ENCODE data around the gene DPP3.
"Not testable (repeated sequence)": the region's sequence is repeated elsewhere in the genome, so short reads cannot be mapped to it uniquely, and the experiment has no call there.

Gene DPP3

GRCh38 chr11:66457826-66458225, 22.4 kb upstream of the DPP3 start:
- no peak for DNase-seq (ENCODE audit: low spot score)
- H3K27me3 ChIP-seq (ENCODE audit: insufficient read depth, poor library complexity, severe bottlenecking) = no peaks in the 10 kb centered on the region
- peaks cover 14% of the 10 kb centered on the region for H3K4me1 ChIP-seq (ENCODE audit: insufficient read depth, poor library complexity, severe bottlenecking)
- H3K27ac ChIP-seq (ENCODE audit: poor library complexity, severe bottlenecking) = no peak overlapping the region
- no peak for ATAC-seq (ENCODE audit: low read depth)
- no peak for TF ChIP-seq CTCF (IDR thresholded peaks at IDR 0.05; ENCODE audit: poor library complexity, severe bottlenecking)
- no peak overlapping the region for H3K4me3 ChIP-seq (ENCODE audit: severe bottlenecking)
- H3K9me3 ChIP-seq (ENCODE audit: severe bottlenecking) = no peaks in the 10 kb centered on the region
- no peaks in the 10 kb centered on the region for H3K36me3 ChIP-seq (ENCODE audit: low read depth)

GRCh38 chr11:66459138-66459778, 21.0 kb upstream of the DPP3 start:
- Histone ChIP-seq H3K4me3 (ENCODE audit: severe bottlenecking) (no peak overlapping the region), H3K27me3 (ENCODE audit: insufficient read depth, poor library complexity, severe bottlenecking) (no peaks in the 10 kb centered on the region), H3K27ac (ENCODE audit: poor library complexity, severe bottlenecking) (no peak overlapping the region), H3K9me3 (ENCODE audit: severe bottlenecking) (no peaks in the 10 kb centered on the region), H3K4me1 (ENCODE audit: insufficient read depth, poor library complexity, severe bottlenecking) (peaks cover 9% of the 10 kb centered on the region), H3K36me3 (ENCODE audit: low read depth) (no peaks in the 10 kb centered on the region)
- no peak for ATAC-seq (ENCODE audit: low read depth)
- no peak for TF ChIP-seq CTCF (IDR thresholded peaks at IDR 0.05; ENCODE audit: poor library complexity, severe bottlenecking)
- DNase-seq (ENCODE audit: low spot score) = no peak

GRCh38 chr11:66462010-66462409, 18.2 kb upstream of the DPP3 start:
- ATAC-seq (ENCODE audit: low read depth) (no peak), DNase-seq (ENCODE audit: low spot score) (no peak)

GRCh38 chr11:66462911-66463310, 17.3 kb upstream of the DPP3 start:
- H3K36me3 ChIP-seq (ENCODE audit: low read depth) = no peaks in the 10 kb centered on the region
- no peak overlapping the region for H3K27ac ChIP-seq (ENCODE audit: poor library complexity, severe bottlenecking)
- no peaks in the 10 kb centered on the region for H3K9me3 ChIP-seq (ENCODE audit: severe bottlenecking)
- ATAC-seq (ENCODE audit: low read depth) = no peak
- no peak overlapping the region for H3K4me3 ChIP-seq (ENCODE audit: severe bottlenecking)
- TF ChIP-seq CTCF (IDR thresholded peaks at IDR 0.05; ENCODE audit: poor library complexity, severe bottlenecking) = no peak
- no peaks in the 10 kb centered on the region for H3K4me1 ChIP-seq (ENCODE audit: insufficient read depth, poor library complexity, severe bottlenecking)
- H3K27me3 ChIP-seq (ENCODE audit: insufficient read depth, poor library complexity, severe bottlenecking) = no peaks in the 10 kb centered on the region
- no peak for DNase-seq (ENCODE audit: low spot score)

More at GRCh38 chr11:66462010-66462409, 18.2 kb upstream of the DPP3 start:
- Histone ChIP-seq H3K4me3 (ENCODE audit: severe bottlenecking) (no peak overlapping the region), H3K27ac (ENCODE audit: poor library complexity, severe bottlenecking) (no peak overlapping the region), H3K4me1 (ENCODE audit: insufficient read depth, poor library complexity, severe bottlenecking) (no peaks in the 10 kb centered on the region), H3K9me3 (ENCODE audit: severe bottlenecking) (no peaks in the 10 kb centered on the region), H3K27me3 (ENCODE audit: insufficient read depth, poor library complexity, severe bottlenecking) (no peaks in the 10 kb centered on the region), H3K36me3 (ENCODE audit: low read depth) (no peaks in the 10 kb centered on the region)
- TF ChIP-seq CTCF (IDR thresholded peaks at IDR 0.05; ENCODE audit: poor library complexity, severe bottlenecking) = no peak

- not testable (repeated sequence) for H3K4me3 ChIP-seq (ENCODE audit: severe bottlenecking); H3K27ac ChIP-seq (ENCODE audit: poor library complexity, severe bottlenecking); H3K4me1 ChIP-seq (ENCODE audit: insufficient read depth, poor library complexity, severe bottlenecking); H3K27me3 ChIP-seq (ENCODE audit: insufficient read depth, poor library complexity, severe bottlenecking); ATAC-seq (ENCODE audit: low read depth); H3K36me3 ChIP-seq (ENCODE audit: low read depth); DNase-seq (ENCODE audit: low spot score); H3K9me3 ChIP-seq (ENCODE audit: severe bottlenecking)
Measured at GRCh38 chr11:66464116-66464515, 16.1 kb upstream of the DPP3 start.

All from RWPE2 (cell line).